Measurements from ENCODE around the gene C9.

C9 gene

DNA sequence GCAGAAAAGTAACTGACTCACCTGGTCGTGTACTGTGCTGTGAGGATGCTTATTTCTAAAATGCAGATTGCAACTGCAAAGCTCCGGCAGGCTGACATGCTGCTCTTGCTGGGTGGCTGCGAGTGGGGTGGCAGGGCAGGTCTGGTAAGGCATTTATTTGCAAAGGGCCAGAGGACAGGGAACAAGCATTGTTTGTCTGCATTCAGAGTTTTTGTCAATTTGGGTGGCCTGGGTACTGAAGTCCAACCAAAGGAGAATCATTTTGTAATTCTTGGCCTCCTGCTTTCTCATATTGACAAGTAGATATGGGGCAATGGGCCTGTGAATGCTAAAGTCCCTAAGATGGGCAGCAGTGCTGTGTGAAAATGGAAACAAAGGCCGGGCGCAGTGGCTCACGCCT is at the start of gene C9:
C9 (minus strand) TSS at position 129 of the 400 bp plus-strand sequence; CDS start at position 98, 31 bp downstream.
- H4K20me1 ChIP-seq (ENCODE audit: low read depth, low read length), result no peaks in the 10 kb centered on the region
- no peaks in the 10 kb centered on the region for H3K79me2 ChIP-seq (ENCODE audit: insufficient read depth, low read length)
- H3K9me2 ChIP-seq (replicated peaks; ENCODE audit: insufficient read depth, low read length), result no peaks in the 10 kb centered on the region
- no peak within 1 kb of the TSS for H3K9ac ChIP-seq (ENCODE audit: low read length)
- H3K27ac ChIP-seq (ENCODE audit: low read depth, low read length), result no peak within 1 kb of the TSS
- no peaks in the 10 kb centered on the region for H3K36me3 ChIP-seq (ENCODE audit: low read length)
- no peak within 1 kb of the TSS for H3K4me3 ChIP-seq (ENCODE audit: insufficient read depth, low read length, poor library complexity, severe bottlenecking)
- H3F3A ChIP-seq (ENCODE audit: insufficient read depth), result no peaks in the 10 kb centered on the region
- no peak within 1 kb of the TSS for H3K4me2 ChIP-seq (ENCODE audit: low read depth, low read length, poor library complexity, severe bottlenecking)
- H2AFZ ChIP-seq (ENCODE audit: low read depth, low read length, severe bottlenecking), result no peak within 1 kb of the TSS
- no peaks in the 10 kb centered on the region for H3K9me3 ChIP-seq (ENCODE audit: insufficient read depth, low read length)
- TF ChIP-seq, protein P1, sequence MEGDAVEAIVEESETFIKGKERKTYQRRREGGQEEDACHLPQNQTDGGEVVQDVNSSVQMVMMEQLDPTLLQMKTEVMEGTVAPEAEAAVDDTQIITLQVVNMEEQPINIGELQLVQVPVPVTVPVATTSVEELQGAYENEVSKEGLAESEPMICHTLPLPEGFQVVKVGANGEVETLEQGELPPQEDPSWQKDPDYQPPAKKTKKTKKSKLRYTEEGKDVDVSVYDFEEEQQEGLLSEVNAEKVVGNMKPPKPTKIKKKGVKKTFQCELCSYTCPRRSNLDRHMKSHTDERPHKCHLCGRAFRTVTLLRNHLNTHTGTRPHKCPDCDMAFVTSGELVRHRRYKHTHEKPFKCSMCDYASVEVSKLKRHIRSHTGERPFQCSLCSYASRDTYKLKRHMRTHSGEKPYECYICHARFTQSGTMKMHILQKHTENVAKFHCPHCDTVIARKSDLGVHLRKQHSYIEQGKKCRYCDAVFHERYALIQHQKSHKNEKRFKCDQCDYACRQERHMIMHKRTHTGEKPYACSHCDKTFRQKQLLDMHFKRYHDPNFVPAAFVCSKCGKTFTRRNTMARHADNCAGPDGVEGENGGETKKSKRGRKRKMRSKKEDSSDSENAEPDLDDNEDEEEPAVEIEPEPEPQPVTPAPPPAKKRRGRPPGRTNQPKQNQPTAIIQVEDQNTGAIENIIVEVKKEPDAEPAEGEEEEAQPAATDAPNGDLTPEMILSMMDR (IDR thresholded peaks at IDR 0.05; ENCODE audit: insufficient read depth, low read length, poor library complexity, severe bottlenecking), result no peak
- no peak for TF ChIP-seq EZH2phosphoT487 (conservative IDR thresholded peaks at IDR 0.05; ENCODE audit: low read length)
- H3K27me3 ChIP-seq (ENCODE audit: low read length), result no peaks in the 10 kb centered on the region

DNA sequence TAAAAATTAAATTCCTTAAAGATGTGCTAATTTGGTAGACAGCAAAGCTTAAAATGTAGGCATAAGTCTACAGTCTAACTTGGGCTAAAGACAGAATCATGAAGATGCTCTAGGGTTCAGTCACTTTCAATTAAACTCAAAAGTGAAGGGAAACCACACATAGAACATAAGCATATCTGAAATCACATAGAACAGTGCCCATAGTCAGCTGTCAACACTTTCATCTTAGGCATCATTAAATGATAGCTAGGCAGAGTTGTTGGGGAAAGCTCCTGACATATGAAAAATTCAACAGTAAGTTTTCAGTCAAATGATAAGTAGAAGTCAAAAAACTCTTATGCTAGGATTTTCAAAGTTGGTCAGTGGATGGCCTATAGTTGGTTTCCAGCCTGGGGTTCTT is 49.5 kb upstream of the C9 start:
- Histone ChIP-seq H3F3A (ENCODE audit: insufficient read depth) (no peaks in the 10 kb centered on the region), H3K9me3 (ENCODE audit: insufficient read depth, low read length) (no peaks in the 10 kb centered on the region), H2AFZ (ENCODE audit: low read depth, low read length, severe bottlenecking) (no peak overlapping the region), H3K79me2 (ENCODE audit: insufficient read depth, low read length) (no peaks in the 10 kb centered on the region), H3K36me3 (ENCODE audit: low read length) (no peaks in the 10 kb centered on the region), H3K27ac (ENCODE audit: low read depth, low read length) (no peak overlapping the region), H3K9ac (ENCODE audit: low read length) (no peak overlapping the region), H3K4me2 (ENCODE audit: low read depth, low read length, poor library complexity, severe bottlenecking) (no peak overlapping the region), H3K4me3 (ENCODE audit: insufficient read depth, low read length, poor library complexity, severe bottlenecking) (no peak overlapping the region), H3K9me2 (replicated peaks; ENCODE audit: insufficient read depth, low read length) (no peaks in the 10 kb centered on the region), H4K20me1 (ENCODE audit: low read depth, low read length) (no peaks in the 10 kb centered on the region), H3K27me3 (ENCODE audit: low read length) (no peaks in the 10 kb centered on the region)
- TF ChIP-seq, protein P1 (IDR thresholded peaks at IDR 0.05; ENCODE audit: insufficient read depth, low read length, poor library complexity, severe bottlenecking), result no peak
- TF ChIP-seq EZH2phosphoT487 (conservative IDR thresholded peaks at IDR 0.05; ENCODE audit: low read length), result no peak

DNA sequence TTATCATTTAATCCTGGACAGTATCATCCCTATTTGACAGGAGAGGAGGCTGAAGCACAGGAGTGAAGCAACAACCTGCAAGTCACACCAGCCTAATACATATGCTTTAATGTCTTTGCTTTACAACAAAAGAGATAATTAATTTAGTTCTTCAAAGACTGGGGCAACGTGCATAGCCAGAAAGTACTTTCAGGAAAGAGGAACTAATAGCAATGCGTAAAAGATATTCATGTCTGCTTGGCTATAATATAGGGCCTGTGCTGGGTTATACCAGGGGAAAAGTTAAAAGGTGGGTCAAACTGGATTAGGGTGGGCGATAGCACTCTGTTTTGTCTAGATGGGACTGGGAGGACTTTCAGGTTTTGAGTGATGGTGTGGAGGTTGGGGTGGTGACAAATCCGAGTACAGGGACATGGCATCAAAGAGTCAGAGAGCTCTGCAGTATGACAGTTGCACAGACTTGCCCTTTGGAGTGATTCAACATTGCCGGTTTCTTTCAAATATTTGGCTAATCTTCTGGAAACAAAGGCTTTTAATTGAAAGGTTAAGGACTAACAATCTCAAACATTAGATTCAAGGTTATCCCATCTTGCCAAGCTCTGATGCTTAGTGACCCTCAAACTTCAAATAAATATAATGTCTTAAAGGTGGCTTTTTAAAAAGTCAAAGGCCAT is 48.6 kb upstream of the C9 start:
- H3K36me3 ChIP-seq (ENCODE audit: low read length), result no peaks in the 10 kb centered on the region
- H3K9ac ChIP-seq (ENCODE audit: low read length), result no peak overlapping the region
- no peaks in the 10 kb centered on the region for H3F3A ChIP-seq (ENCODE audit: insufficient read depth)
- H3K9me2 ChIP-seq (replicated peaks; ENCODE audit: insufficient read depth, low read length), result no peaks in the 10 kb centered on the region
- no peaks in the 10 kb centered on the region for H3K9me3 ChIP-seq (ENCODE audit: insufficient read depth, low read length)
- H3K27ac ChIP-seq (ENCODE audit: low read depth, low read length), result no peak overlapping the region
- H3K4me3 ChIP-seq (ENCODE audit: insufficient read depth, low read length, poor library complexity, severe bottlenecking), result no peak overlapping the region
- H3K27me3 ChIP-seq (ENCODE audit: low read length), result no peaks in the 10 kb centered on the region
- H3K79me2 ChIP-seq (ENCODE audit: insufficient read depth, low read length), result no peaks in the 10 kb centered on the region
- no peak overlapping the region for H3K4me2 ChIP-seq (ENCODE audit: low read depth, low read length, poor library complexity, severe bottlenecking)
- no peaks in the 10 kb centered on the region for H4K20me1 ChIP-seq (ENCODE audit: low read depth, low read length)
- TF ChIP-seq EZH2phosphoT487 (conservative IDR thresholded peaks at IDR 0.05; ENCODE audit: low read length), result no peak
- TF ChIP-seq, protein P1 (IDR thresholded peaks at IDR 0.05; ENCODE audit: insufficient read depth, low read length, poor library complexity, severe bottlenecking), result no peak
- no peak overlapping the region for H2AFZ ChIP-seq (ENCODE audit: low read depth, low read length, severe bottlenecking)

All from SU-DHL-6 (cell line).